A673 (cell line): ENCODE results near the gene WDFY4. TPM values are rescaled to one million over a fixed set of nuclear protein-coding genes. Genes with fewer than 3 reads are reported as not detected.

ENCODE experiments used
- BruUV-seq: library from RNA; stranded (reverse); fragments of 400-500 nt; replicated peaks from 2 replicates; lab custom pipeline; 2021; lab: Mats Ljungman, UMichigan
- CTCF ChIA-PET: fragments of 300-600 bp; sonication (Branson Sonifier 250); formaldehyde crosslinking; loops from one replicate; lab custom pipeline; 2022; ENCODE audit warnings: antibody characterized with exemption; lab: Charles Lee
- POLR2A ChIA-PET: fragments of 300-600 bp; sonication (Branson Sonifier 250); formaldehyde crosslinking; loops from one replicate; lab custom pipeline; 2022; ENCODE audit warnings: antibody characterized with exemption; ENCODE audit not compliant: low non-redundant PET; lab: Charles Lee
- DNase-seq: peaks from one replicate; pipeline ENCODE4 v3.0.0-alpha.2; 2015; ENCODE audit warnings: low spot score
- H3K27ac ChIP-seq: fragments of 200-600 bp; sonication (generic); 2 replicates; pipeline ENCODE4 v1.5.1; 2016; ENCODE audit warnings: mixed run types, low read depth, mild to moderate bottlenecking, mixed read lengths, antibody characterized with exemption, low read length; ENCODE audit not compliant: poor library complexity, severe bottlenecking
- H3K27me3 ChIP-seq: fragments of 200-600 bp; sonication (generic); replicated peaks from 2 replicates; pipeline ENCODE4 v1.6.1; 2017; ENCODE audit warnings: mixed run types, low read depth, mild to moderate bottlenecking, mixed read lengths, antibody characterized with exemption, low read length; ENCODE audit not compliant: insufficient read depth, poor library complexity
- H3K36me3 ChIP-seq: fragments of 200-600 bp; sonication (generic); 2 replicates; pipeline ENCODE4 v1.6.1; 2016; ENCODE audit warnings: mixed run types, mild to moderate bottlenecking, mixed read lengths, antibody characterized with exemption, low read length; ENCODE audit not compliant: insufficient read depth, poor library complexity, severe bottlenecking
- H3K4me1 ChIP-seq: fragments of 200-600 bp; sonication (generic); 2 replicates; pipeline ENCODE4 v1.6.1; 2017; ENCODE audit warnings: mixed run types, mild to moderate bottlenecking, mixed read lengths, antibody characterized with exemption, low read length; ENCODE audit not compliant: insufficient read depth, poor library complexity, severe bottlenecking
- H3K4me3 ChIP-seq: fragments of 200-600 bp; sonication (generic); 2 replicates; pipeline ENCODE4 v1.5.1; 2016; ENCODE audit warnings: low read depth, mixed run types, mild to moderate bottlenecking, mixed read lengths, low read length; ENCODE audit not compliant: poor library complexity, severe bottlenecking
- H3K9me3 ChIP-seq: fragments of 200-600 bp; sonication (generic); 2 replicates; pipeline ENCODE4 v1.6.1; 2016; ENCODE audit warnings: mixed run types, low read depth, mild to moderate bottlenecking, mixed read lengths, antibody characterized with exemption, low read length; ENCODE audit not compliant: poor library complexity, severe bottlenecking
- EZH2 ChIP-seq: fragments of 200-600 bp; sonication (generic); IDR thresholded peaks from 2 replicates; pipeline ENCODE4 v1.6.1; 2017; ENCODE audit warnings: borderline replicate concordance, low read depth, mild to moderate bottlenecking, mixed read lengths, antibody characterized with exemption, low read length; ENCODE audit not compliant: poor library complexity, severe bottlenecking
- intact Hi-C: fragments of 100-400 bp; cut with micrococcal nuclease; formaldehyde crosslinking; loops from one replicate; pipeline ENCODE4 v1.10.0; 2022; ENCODE audit not compliant: unreplicated experiment
- total RNA-seq: library from RNA; stranded (reverse); gene quantifications from 2 replicates; pipeline ENCODE4 v1.2.3, GENCODE V29; 2021
- TF ChIP-seq, protein P1 (sequence below): fragments of 300-800, 200-600 bp; sonication (generic); conservative IDR thresholded peaks from 2 replicates; pipeline ENCODE4 v1.5.1; 2017; ENCODE audit warnings: low read depth, mild to moderate bottlenecking, antibody characterized with exemption, low read length, moderate library complexity, mixed read lengths

The WDFY4 gene
- total RNA-seq, 1 experiment from 2014 or later, result not detected

DNA sequence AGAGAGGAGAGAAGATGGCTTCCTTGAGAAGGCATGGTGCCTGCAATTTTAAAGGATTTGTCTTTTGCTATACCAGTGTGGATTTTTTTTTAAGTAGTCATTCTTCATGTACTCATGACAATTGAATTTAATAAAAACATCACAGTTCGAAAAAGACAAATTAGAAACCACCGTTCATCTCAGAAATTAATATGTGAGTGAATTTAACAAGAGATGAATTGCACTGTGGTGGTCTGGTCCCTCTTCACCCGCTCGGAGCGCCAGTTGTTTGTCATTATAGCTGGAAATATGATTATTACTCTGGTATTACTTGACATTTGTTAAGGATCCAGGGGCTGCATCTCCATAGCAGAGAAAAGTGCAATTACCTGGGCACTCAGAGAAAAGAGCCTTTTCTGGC is 163.0 kb downstream of the WDFY4 start:
- no peak overlapping the region for H3K4me3 ChIP-seq
- ChIA-PET CTCF (no interaction called here), POLR2A (no interaction called here)
- no peak overlapping the region for H3K27ac ChIP-seq
- no peaks in the 10 kb centered on the region for H3K27me3 ChIP-seq
- no peaks in the 10 kb centered on the region for H3K4me1 ChIP-seq
- intact Hi-C loops, result no loop called here
- TF ChIP-seq EZH2, result no peak
- TF ChIP-seq, protein P1, sequence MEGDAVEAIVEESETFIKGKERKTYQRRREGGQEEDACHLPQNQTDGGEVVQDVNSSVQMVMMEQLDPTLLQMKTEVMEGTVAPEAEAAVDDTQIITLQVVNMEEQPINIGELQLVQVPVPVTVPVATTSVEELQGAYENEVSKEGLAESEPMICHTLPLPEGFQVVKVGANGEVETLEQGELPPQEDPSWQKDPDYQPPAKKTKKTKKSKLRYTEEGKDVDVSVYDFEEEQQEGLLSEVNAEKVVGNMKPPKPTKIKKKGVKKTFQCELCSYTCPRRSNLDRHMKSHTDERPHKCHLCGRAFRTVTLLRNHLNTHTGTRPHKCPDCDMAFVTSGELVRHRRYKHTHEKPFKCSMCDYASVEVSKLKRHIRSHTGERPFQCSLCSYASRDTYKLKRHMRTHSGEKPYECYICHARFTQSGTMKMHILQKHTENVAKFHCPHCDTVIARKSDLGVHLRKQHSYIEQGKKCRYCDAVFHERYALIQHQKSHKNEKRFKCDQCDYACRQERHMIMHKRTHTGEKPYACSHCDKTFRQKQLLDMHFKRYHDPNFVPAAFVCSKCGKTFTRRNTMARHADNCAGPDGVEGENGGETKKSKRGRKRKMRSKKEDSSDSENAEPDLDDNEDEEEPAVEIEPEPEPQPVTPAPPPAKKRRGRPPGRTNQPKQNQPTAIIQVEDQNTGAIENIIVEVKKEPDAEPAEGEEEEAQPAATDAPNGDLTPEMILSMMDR, result no peak
- no peaks in the 10 kb centered on the region for H3K36me3 ChIP-seq
- BruUV-seq, result no TSS peak
- no peaks in the 10 kb centered on the region for H3K9me3 ChIP-seq
- DNase-seq, result no peak

DNA sequence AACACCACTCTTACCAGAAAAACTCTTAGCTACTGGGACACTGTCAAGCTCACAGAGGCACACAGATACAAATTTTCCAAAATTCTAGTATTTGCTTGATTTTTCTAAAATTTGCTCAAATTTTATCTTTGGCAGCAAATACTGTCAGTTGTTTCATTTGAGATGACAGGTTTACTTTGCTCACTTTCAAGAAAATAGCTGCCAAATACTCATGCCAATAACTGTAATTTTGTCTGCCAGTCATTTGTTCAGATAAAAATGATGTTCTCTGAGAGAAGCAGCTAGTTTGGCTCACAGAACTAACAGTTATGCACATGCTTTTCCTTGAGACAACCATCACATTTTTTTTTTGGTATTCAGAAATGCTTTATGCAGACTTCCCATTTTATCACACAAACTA is 172.2 kb downstream of the WDFY4 start:
- H3K27ac ChIP-seq, result no peak overlapping the region

DNA sequence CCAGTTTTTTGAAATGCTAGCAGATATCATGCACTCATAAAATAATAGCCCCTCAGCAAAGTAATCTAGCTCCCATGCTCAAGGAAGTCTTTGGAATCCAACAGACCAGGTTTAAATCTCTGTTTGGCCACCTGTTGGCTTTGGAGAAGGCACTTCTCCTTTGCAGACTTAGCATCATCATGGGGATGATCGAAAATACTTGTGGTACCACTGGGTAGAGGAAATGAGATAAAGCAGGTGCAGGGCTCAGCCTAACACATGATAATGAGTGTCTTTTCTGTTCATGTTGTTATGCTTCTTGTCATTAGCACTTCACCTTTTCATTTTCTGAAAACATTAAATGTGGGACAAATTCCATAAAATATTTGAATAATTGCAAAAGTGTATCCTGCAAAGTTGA is 187.6 kb downstream of the WDFY4 start:
- ChIA-PET CTCF (no interaction called here), POLR2A (no interaction called here)
- TF ChIP-seq EZH2, result no peak
- TF ChIP-seq, protein P1, result no peak
- no peaks in the 10 kb centered on the region for H3K27me3 ChIP-seq
- no peak for DNase-seq
- no peaks in the 10 kb centered on the region for H3K4me1 ChIP-seq
- intact Hi-C loops, result no loop called here
- H3K36me3 ChIP-seq, result no peaks in the 10 kb centered on the region
- no peak overlapping the region for H3K4me3 ChIP-seq
- H3K9me3 ChIP-seq, result no peaks in the 10 kb centered on the region
- H3K27ac ChIP-seq, result no peak overlapping the region
- BruUV-seq, result no TSS peak

More for the DNA sequence above, 172.2 kb downstream of the WDFY4 start:
- Histone ChIP-seq H3K36me3 (no peaks in the 10 kb centered on the region), H3K9me3 (no peaks in the 10 kb centered on the region), H3K4me1 (no peaks in the 10 kb centered on the region), H3K4me3 (no peak overlapping the region), H3K27me3 (peaks cover 6% of the 10 kb centered on the region)
- CTCF ChIA-PET, result no interaction called here
- POLR2A ChIA-PET, result no interaction called here
- no TSS peak for BruUV-seq
- intact Hi-C loops, result no loop called here
- TF ChIP-seq, protein P1, result no peak
- TF ChIP-seq EZH2, result no peak
- no peak for DNase-seq
